AG04450 (cell line): ENCODE data around the gene INHBA. TPM values are rescaled to one million over a fixed set of nuclear protein-coding genes. Genes with fewer than 3 reads are reported as not detected.

Source experiments
- CTCF ChIA-PET: fragments of 300-600, 350-600 bp; formaldehyde crosslinking; extraction: SDS; loops from one replicate; lab custom pipeline; 2022; ENCODE audit warnings: antibody characterized with exemption, inconsistent platforms; lab: Charles Lee
- POLR2A ChIA-PET: fragments of 350-600 bp; formaldehyde crosslinking; extraction: SDS; loops from one replicate; lab custom pipeline; 2021; ENCODE audit warnings: antibody characterized with exemption, inconsistent platforms; lab: Yijun Ruan, JAX
- DNase-seq: peaks from one replicate; pipeline ENCODE4 v3.0.0-alpha.2; 2011; ENCODE audit warnings: low read depth, low spot score
- H3K27ac ChIP-seq: one replicate; pipeline ENCODE4 v1.5.1; 2012; ENCODE audit warnings: low read depth, low read length, control low read depth
- H3K27me3 ChIP-seq: one replicate; pipeline ENCODE4 v1.6.0; 2012; ENCODE audit warnings: low read length; ENCODE audit not compliant: control insufficient read depth, insufficient read depth
- H3K4me3 ChIP-seq: 2 replicates; pipeline ENCODE4 v1.5.1; 2011; ENCODE audit warnings: mild to moderate bottlenecking, low read depth, low read length, control low read depth
- H3K9me3 ChIP-seq: 2 replicates; pipeline ENCODE4 v1.5.1; 2012; ENCODE audit warnings: low read length; ENCODE audit not compliant: control insufficient read depth, insufficient read depth
- CTCF ChIP-seq: IDR thresholded peaks from 2 replicates; pipeline ENCODE4 v1.5.1; 2011; ENCODE audit warnings: low read depth, low read length, control low read depth, inconsistent platforms
- polyA plus RNA-seq: library from polyadenylated mRNA; depleted of rRNA; stranded (reverse); fragments of >200 nt; gene quantifications from 2 replicates; pipeline ENCODE4 v1.2.3, GENCODE V29; 2011

The INHBA gene
- polyA plus RNA-seq, 1 experiment: 28.5 TPM

GRCh38 chr7:41659539-41659938 lies 43.4 kb downstream of the INHBA start:
- POLR2A ChIA-PET: no interaction called here
- Histone ChIP-seq H3K27ac (no peak overlapping the region), H3K27me3 (no peaks in the 10 kb centered on the region), H3K4me3 (no peak overlapping the region), H3K9me3 (no peaks in the 10 kb centered on the region)
- TF ChIP-seq CTCF: no peak
- CTCF ChIA-PET: no interaction called here
- no peak for DNase-seq

DNA sequence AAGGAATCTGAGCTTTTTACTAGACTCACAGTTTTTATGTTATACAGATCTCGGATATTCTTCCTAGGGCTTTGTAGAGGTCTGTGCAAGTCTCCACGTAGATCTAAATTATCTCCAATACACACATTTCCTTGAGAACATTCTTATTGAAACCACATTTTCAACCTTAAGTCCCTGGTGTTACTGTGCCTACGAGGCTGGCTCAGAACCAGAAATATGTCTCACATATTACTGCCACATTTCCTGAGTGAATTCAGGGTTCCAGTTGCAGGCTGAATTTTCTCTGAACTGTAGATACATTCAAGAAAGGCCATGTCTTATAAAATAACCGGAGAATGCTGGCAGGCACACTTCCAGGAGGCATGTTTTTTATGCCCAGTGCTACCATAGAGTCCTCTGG lies 46.5 kb downstream of the INHBA start:
- no peak for TF ChIP-seq CTCF
- H3K4me3 ChIP-seq: no peak overlapping the region
- POLR2A ChIA-PET: no interaction called here
- DNase-seq: no peak
- no peaks in the 10 kb centered on the region for H3K9me3 ChIP-seq
- CTCF ChIA-PET: interaction anchor here (0.6 kb wide), 1 partner anchor 259 kb away, joined by 3 read pairs; no protein-coding TSS in a partner anchor
- no peaks in the 10 kb centered on the region for H3K27me3 ChIP-seq
- H3K27ac ChIP-seq: no peak overlapping the region

GRCh38 chr7:41655426-41655825 lies 47.5 kb downstream of the INHBA start:
- H3K9me3 ChIP-seq: no peaks in the 10 kb centered on the region
- H3K27ac ChIP-seq: no peak overlapping the region
- no peak for DNase-seq
- ChIA-PET POLR2A (no interaction called here), CTCF (no interaction called here)
- no peaks in the 10 kb centered on the region for H3K27me3 ChIP-seq
- no peak for TF ChIP-seq CTCF
- H3K4me3 ChIP-seq: no peak overlapping the region

DNA sequence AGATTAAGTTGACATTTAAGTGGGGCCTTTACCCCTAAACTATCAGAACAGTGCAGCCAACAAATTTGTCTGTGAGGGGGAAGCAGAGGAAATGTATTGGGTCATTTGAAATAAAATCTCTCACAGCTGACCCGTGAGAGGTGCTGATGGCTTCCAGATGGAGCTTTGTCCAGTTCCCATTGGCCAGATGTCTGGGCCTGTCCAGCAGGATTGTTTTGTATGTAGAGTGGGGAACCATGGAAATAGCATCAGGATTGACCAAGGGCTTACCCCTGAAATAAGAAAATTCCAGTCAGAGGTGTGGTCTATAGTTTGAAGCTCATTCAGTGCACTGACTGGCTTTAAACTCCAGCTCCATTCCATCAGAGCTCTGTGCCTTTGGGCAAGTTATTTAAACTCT lies 50.6 kb downstream of the INHBA start:
- no peak for DNase-seq
- POLR2A ChIA-PET: no interaction called here
- CTCF ChIA-PET: no interaction called here

DNA sequence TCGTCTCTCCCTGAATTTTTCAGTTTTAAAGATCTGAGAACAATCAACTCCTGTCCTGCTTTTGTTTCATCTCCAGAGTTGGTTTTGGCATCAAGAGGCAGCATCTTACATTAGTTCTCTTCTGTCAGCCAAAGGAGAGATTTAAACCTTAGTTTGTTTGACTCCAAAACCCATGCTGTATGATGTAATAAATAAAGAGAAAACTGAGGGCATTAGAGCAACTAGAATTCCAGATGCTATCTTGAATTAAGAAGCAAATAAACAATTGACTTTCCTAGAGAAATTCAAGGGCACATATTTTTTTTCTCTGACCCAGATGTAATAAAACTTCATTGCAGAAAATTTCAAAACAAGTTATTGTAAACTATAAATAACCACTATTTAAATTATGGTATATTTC lies 54.4 kb downstream of the INHBA start:
- no peaks in the 10 kb centered on the region for H3K27me3 ChIP-seq
- CTCF ChIA-PET: no interaction called here
- POLR2A ChIA-PET: no interaction called here
- no peak overlapping the region for H3K27ac ChIP-seq
- no peak for DNase-seq
- no peak for TF ChIP-seq CTCF
- H3K9me3 ChIP-seq: no peaks in the 10 kb centered on the region
- no peak overlapping the region for H3K4me3 ChIP-seq

More for the DNA sequence above, 50.6 kb downstream of the INHBA start:
- Histone ChIP-seq H3K27me3 (no peaks in the 10 kb centered on the region), H3K9me3 (no peaks in the 10 kb centered on the region), H3K27ac (no peak overlapping the region), H3K4me3 (no peak overlapping the region)
- TF ChIP-seq CTCF: no peak
